Calu3 (cell line): ENCODE results near the gene HNRNPD. TPM values are rescaled to one million over a fixed set of nuclear protein-coding genes. Genes with fewer than 3 reads are reported as not detected.
"Not testable (repeated sequence)": the region's sequence is repeated elsewhere in the genome, so short reads cannot be mapped to it uniquely, and the experiment has no call there.

ENCODE experiments used
- BruUV-seq: library from RNA; stranded (reverse); fragments of 400-500 nt; replicated peaks from 2 replicates; lab custom pipeline; 2021; lab: Mats Ljungman, UMichigan
- CTCF ChIA-PET: fragments of 300-600 bp; sonication (Branson Sonifier 250); formaldehyde crosslinking; loops from one replicate; lab custom pipeline; 2022; ENCODE audit warnings: antibody characterized with exemption; lab: Charles Lee
- DNase-seq: peaks from one replicate; pipeline ENCODE4 v3.0.0; 2022
- H3K27ac Mint-ChIP-seq: one replicate; pipeline ENCODE4 v1.8.0; 2022; ENCODE audit warnings: mixed read lengths; ENCODE audit not compliant: unreplicated experiment
- H3K27me3 Mint-ChIP-seq: one replicate; pipeline ENCODE4 v1.8.0; 2022; ENCODE audit warnings: mixed read lengths; ENCODE audit not compliant: unreplicated experiment
- H3K36me3 Mint-ChIP-seq: one replicate; pipeline ENCODE4 v1.8.0; 2022; ENCODE audit warnings: mild to moderate bottlenecking, moderate library complexity, mixed read lengths; ENCODE audit not compliant: insufficient read depth, unreplicated experiment
- H3K4me1 Mint-ChIP-seq: one replicate; pipeline ENCODE4 v1.8.0; 2022; ENCODE audit warnings: mild to moderate bottlenecking, low read depth, mixed read lengths; ENCODE audit not compliant: unreplicated experiment
- H3K4me3 Mint-ChIP-seq: one replicate; pipeline ENCODE4 v1.8.0; 2022; ENCODE audit warnings: mild to moderate bottlenecking, low read depth, moderate library complexity, mixed read lengths; ENCODE audit not compliant: unreplicated experiment
- H3K9me3 Mint-ChIP-seq: one replicate; pipeline ENCODE4 v1.8.0; 2022; ENCODE audit warnings: low read depth, mixed read lengths; ENCODE audit not compliant: unreplicated experiment
- intact Hi-C: fragments of 100-400 bp; cut with micrococcal nuclease; formaldehyde crosslinking; loops from one replicate; pipeline ENCODE4 v1.10.0; 2022; ENCODE audit not compliant: unreplicated experiment
- total RNA-seq: library from RNA; stranded (reverse); gene quantifications from 2 replicates; pipeline ENCODE4 v1.2.3, GENCODE V29; 2022
- TF ChIP-seq, protein P1 (sequence below): fragments of 200-600 bp; IDR thresholded peaks from one replicate; pipeline ENCODE4 v1.8.0; 2022; ENCODE audit warnings: antibody characterized with exemption; ENCODE audit not compliant: unreplicated experiment

HNRNPD gene
- total RNA-seq, 1 experiment from 2014 or later, result 272 TPM

DNA sequence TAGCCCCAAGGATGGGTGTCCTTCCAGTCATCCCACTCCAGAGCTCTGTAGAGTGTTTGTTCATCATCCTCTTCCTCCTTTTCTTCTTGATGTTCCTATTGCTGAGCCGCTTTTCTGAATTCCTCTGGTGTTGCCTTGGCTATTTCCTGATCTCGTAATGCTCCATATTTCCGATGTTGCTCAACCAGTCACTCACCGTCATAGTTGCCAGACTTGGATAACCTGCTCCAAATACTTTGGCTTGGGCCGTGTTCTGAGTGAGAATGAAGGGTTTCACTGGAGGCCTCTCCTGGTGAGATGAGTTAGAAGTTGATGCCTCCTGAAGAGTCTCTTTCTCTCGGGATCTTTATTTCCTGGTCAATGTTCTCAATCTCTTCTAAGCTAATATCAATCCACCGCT, 27.8 kb upstream of the HNRNPD start:
- intact Hi-C loops, result no loop called here
- Mint-ChIP-seq H3K4me1 (no peaks in the 10 kb centered on the region), H3K27me3 (no peaks in the 10 kb centered on the region), H3K27ac (no peak overlapping the region), H3K4me3 (no peak overlapping the region), H3K36me3 (no peaks in the 10 kb centered on the region), H3K9me3 (no peaks in the 10 kb centered on the region)
- no peak for DNase-seq
- BruUV-seq, result no TSS peak
- CTCF ChIA-PET, result no interaction called here
- TF ChIP-seq, protein P1, sequence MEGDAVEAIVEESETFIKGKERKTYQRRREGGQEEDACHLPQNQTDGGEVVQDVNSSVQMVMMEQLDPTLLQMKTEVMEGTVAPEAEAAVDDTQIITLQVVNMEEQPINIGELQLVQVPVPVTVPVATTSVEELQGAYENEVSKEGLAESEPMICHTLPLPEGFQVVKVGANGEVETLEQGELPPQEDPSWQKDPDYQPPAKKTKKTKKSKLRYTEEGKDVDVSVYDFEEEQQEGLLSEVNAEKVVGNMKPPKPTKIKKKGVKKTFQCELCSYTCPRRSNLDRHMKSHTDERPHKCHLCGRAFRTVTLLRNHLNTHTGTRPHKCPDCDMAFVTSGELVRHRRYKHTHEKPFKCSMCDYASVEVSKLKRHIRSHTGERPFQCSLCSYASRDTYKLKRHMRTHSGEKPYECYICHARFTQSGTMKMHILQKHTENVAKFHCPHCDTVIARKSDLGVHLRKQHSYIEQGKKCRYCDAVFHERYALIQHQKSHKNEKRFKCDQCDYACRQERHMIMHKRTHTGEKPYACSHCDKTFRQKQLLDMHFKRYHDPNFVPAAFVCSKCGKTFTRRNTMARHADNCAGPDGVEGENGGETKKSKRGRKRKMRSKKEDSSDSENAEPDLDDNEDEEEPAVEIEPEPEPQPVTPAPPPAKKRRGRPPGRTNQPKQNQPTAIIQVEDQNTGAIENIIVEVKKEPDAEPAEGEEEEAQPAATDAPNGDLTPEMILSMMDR, result no peak

DNA sequence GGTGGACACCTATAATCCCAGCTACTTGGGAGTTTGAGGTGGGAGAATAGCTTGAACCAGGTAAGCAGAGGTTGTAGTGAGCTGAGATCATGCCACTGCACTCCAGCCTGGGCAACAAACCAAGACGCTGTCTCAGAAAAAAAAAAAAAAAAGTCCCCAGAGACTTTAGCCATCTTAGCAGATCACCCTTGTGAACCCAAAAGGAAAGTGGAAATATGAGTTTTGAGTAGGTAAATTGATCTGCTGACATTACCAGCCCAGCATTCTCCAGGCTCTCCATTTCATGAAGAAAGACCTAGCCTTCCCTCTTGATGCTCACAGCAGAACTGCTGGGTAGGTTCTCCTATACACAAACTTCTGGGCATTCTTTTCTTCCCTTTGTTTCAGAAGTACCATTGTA, 24.5 kb upstream of the HNRNPD start:
- CTCF ChIA-PET, result no interaction called here
- no TSS peak for BruUV-seq
- intact Hi-C loops, result no loop called here
- Mint-ChIP-seq H3K27me3 (no peaks in the 10 kb centered on the region), H3K36me3 (peaks cover 8% of the 10 kb centered on the region), H3K27ac (no peak overlapping the region), H3K4me3 (no peak overlapping the region), H3K4me1 (peaks cover 17% of the 10 kb centered on the region), H3K9me3 (peaks cover 2% of the 10 kb centered on the region)
- TF ChIP-seq, protein P1, result no peak
- no peak for DNase-seq

DNA sequence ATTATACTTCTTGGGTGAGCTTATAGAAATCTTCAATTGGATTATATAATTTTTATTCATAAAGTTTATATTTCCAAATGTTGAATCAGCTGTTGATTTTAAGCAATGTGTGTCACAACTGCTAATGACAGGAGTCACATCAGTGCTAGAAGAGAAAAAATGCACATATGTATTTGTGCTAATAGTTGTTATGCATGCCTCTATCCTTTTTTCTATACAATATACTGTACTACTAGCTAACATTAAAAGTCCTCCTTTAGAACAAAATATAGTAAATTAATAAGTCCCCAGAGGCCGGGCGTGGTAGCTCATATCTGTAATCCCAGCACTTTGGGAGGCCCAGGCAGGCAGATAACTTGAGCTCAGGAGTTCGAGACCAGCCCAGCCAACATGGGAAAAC, 23.7 kb upstream of the HNRNPD start:
- no peak for DNase-seq
- CTCF ChIA-PET, result no interaction called here
- intact Hi-C loops, result no loop called here
- H3K4me1 Mint-ChIP-seq, result peaks cover 17% of the 10 kb centered on the region
- peaks cover 2% of the 10 kb centered on the region for H3K9me3 Mint-ChIP-seq
- no TSS peak for BruUV-seq
- no peaks in the 10 kb centered on the region for H3K27me3 Mint-ChIP-seq
- TF ChIP-seq, protein P1, result no peak
- H3K4me3 Mint-ChIP-seq, result no peak overlapping the region
- no peak overlapping the region for H3K27ac Mint-ChIP-seq
- peaks cover 8% of the 10 kb centered on the region for H3K36me3 Mint-ChIP-seq

DNA sequence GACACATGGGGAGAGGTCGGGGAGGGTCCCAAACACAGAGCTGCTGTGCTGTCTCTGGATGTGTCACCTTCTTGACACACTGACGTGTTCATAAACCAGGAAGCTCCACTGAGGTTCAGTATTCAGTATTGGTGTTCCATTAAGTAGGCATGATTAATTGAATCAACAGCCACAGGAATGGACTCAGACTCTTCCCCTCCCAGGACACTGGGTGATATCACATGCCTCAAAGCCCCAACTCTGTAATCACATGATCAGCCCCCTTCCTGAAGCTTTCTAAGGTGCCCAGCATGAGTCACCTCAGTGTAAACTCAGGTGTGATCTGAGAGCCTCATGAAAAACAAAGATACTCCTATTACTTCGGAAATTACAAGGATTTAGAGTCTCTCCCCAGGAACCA, 21.1 kb upstream of the HNRNPD start:
- intact Hi-C loops, result loop anchor here (2.0 kb wide), 1 partner anchor 20 kb away; no protein-coding TSS in a partner anchor
- peak overlapping the region; percentile 42 for H3K4me3 Mint-ChIP-seq
- peak overlapping the region; percentile 96 for H3K27ac Mint-ChIP-seq

DNA sequence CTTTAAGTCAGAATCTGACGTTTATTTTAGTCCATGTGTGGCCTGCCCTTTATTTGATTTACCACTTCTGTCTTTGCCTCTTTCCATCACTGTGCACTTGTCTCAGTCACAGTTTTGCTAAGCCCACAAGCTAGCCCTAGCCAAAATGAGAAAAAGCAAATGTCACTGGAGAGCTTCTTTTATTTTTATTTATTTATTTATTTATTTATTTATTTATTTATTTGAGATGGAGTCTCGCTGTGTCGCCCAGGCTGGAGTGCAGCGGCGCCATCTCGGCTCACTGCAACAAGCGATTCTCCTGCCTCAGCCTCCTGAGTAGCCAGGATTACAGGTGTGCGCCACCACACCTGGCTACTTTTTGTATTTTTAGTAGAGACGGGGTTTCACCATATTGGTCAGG, 16.3 kb upstream of the HNRNPD start:
- H3K36me3 Mint-ChIP-seq, H3K4me3 Mint-ChIP-seq, DNase-seq, H3K9me3 Mint-ChIP-seq, BruUV-seq, H3K27me3 Mint-ChIP-seq, CTCF ChIA-PET, intact Hi-C loops, H3K27ac Mint-ChIP-seq: not testable (repeated sequence)
- peaks cover 11% of the 10 kb centered on the region for H3K4me1 Mint-ChIP-seq

More for the DNA sequence above, 21.1 kb upstream of the HNRNPD start:
- TF ChIP-seq, protein P1, result no peak
- Mint-ChIP-seq H3K36me3 (peaks cover 8% of the 10 kb centered on the region), H3K4me1 (peaks cover 17% of the 10 kb centered on the region), H3K27me3 (no peaks in the 10 kb centered on the region), H3K9me3 (peaks cover 2% of the 10 kb centered on the region)
- no TSS peak for BruUV-seq
- CTCF ChIA-PET, result interaction anchor here (0.7 to 1.0 kb wide), 4 partner anchors 15 to 34 kb away, joined by 3 to 6 read pairs (median 4); partner anchors contain the start of gene HNRNPD
- peak; percentile 71 for DNase-seq
